LNCAP (cell line): ENCODE data around the gene PLEKHG3.

Experiments used
- CTCF ChIP-seq: fragments of 450-650 bp; IDR thresholded peaks from 2 replicates; pipeline ENCODE4 v1.5.1; 2017; ENCODE audit warnings: mild to moderate bottlenecking

Gene PLEKHG3

GRCh38 chr14:64773577-64773976 is 69.4 kb downstream of the PLEKHG3 start:
- no peak for TF ChIP-seq CTCF

GRCh38 chr14:64774272-64774671 is 70.0 kb downstream of the PLEKHG3 start:
- TF ChIP-seq CTCF = no peak

GRCh38 chr14:64775081-64775777 is 71.0 kb downstream of the PLEKHG3 start:
- TF ChIP-seq CTCF = no peak

- TF ChIP-seq CTCF = no peak
Measured at GRCh38 chr14:64777461-64777860, 73.2 kb downstream of the PLEKHG3 start.

- no peak for TF ChIP-seq CTCF
Measured at GRCh38 chr14:64778104-64778754, 74.0 kb downstream of the PLEKHG3 start.

- TF ChIP-seq CTCF = no peak
Measured at GRCh38 chr14:64779472-64779871, 75.2 kb downstream of the PLEKHG3 start.

- TF ChIP-seq CTCF = no peak
Measured at GRCh38 chr14:64782196-64782595, 78.0 kb downstream of the PLEKHG3 start.
